ENCODE measurements around the gene ZNF222.
A peak's percentile ranks its signal among the peaks of the same experiment; 100 is the strongest.

ZNF222 gene

GRCh38 chr19:44007473-44007872 lies 17.7 kb upstream of the ZNF222 start:
- H3K27ac ChIP-seq (ENCODE audit: low read depth, low read length): no peak overlapping the region
- H3K36me3 ChIP-seq (ENCODE audit: insufficient read depth, low read length): peaks cover 51% of the 10 kb centered on the region
- H3K27me3 ChIP-seq (ENCODE audit: control insufficient read depth in 1 of 2, insufficient read depth in 2 of 2, low read length in 2 of 2): no peaks in the 10 kb centered on the region
- peaks cover 9% of the 10 kb centered on the region for H3K4me1 ChIP-seq (ENCODE audit: insufficient read depth, low read length)
- H3K9ac ChIP-seq (ENCODE audit: low read length): no peak overlapping the region
- H3K4me3 ChIP-seq (ENCODE audit: low read depth in 1 of 2, low read length in 2 of 2): no peak overlapping the region
- peaks cover 55% of the 10 kb centered on the region for H3K9me3 ChIP-seq (ENCODE audit: low read length)

GRCh38 chr19:44010468-44010867 lies 14.7 kb upstream of the ZNF222 start:
- Histone ChIP-seq H3K4me1 (ENCODE audit: insufficient read depth, low read length) (no peaks in the 10 kb centered on the region), H3K27ac (ENCODE audit: low read depth, low read length) (no peak overlapping the region), H3K9me3 (ENCODE audit: low read length) (peaks cover 59% of the 10 kb centered on the region), H3K4me3 (ENCODE audit: low read depth in 1 of 2, low read length in 2 of 2) (peak overlapping the region in 1 of 2 donors; percentile 35), H3K36me3 (ENCODE audit: insufficient read depth, low read length) (peaks cover 51% of the 10 kb centered on the region), H3K27me3 (ENCODE audit: control insufficient read depth in 1 of 2, insufficient read depth in 2 of 2, low read length in 2 of 2) (no peaks in the 10 kb centered on the region), H3K9ac (ENCODE audit: low read length) (no peak overlapping the region)

- H3K4me1 ChIP-seq (ENCODE audit: insufficient read depth, low read length): no peaks in the 10 kb centered on the region
- H3K36me3 ChIP-seq (ENCODE audit: insufficient read depth, low read length): no peaks in the 10 kb centered on the region
- no peaks in the 10 kb centered on the region for H3K9me3 ChIP-seq (ENCODE audit: low read length)
- no peak overlapping the region for H3K4me3 ChIP-seq (ENCODE audit: low read depth in 1 of 2, low read length in 2 of 2)
- no peaks in the 10 kb centered on the region for H3K27me3 ChIP-seq (ENCODE audit: control insufficient read depth in 1 of 2, insufficient read depth in 2 of 2, low read length in 2 of 2)
- no peak overlapping the region for H3K9ac ChIP-seq (ENCODE audit: low read length)
- H3K27ac ChIP-seq (ENCODE audit: low read depth, low read length): no peak overlapping the region
Observed at GRCh38 chr19:44019498-44019897, 5.7 kb upstream of the ZNF222 start.

GRCh38 chr19:44021221-44021620 lies 4.0 kb upstream of the ZNF222 start:
- peaks cover 11% of the 10 kb centered on the region for H3K4me1 ChIP-seq (ENCODE audit: insufficient read depth, low read length)
- no peaks in the 10 kb centered on the region for H3K9me3 ChIP-seq (ENCODE audit: low read length)
- H3K9ac ChIP-seq (ENCODE audit: low read length): no peak overlapping the region
- no peaks in the 10 kb centered on the region for H3K27me3 ChIP-seq (ENCODE audit: control insufficient read depth in 1 of 2, insufficient read depth in 2 of 2, low read length in 2 of 2)
- no peak overlapping the region for H3K27ac ChIP-seq (ENCODE audit: low read depth, low read length)
- no peak overlapping the region for H3K4me3 ChIP-seq (ENCODE audit: low read depth in 1 of 2, low read length in 2 of 2)
- no peaks in the 10 kb centered on the region for H3K36me3 ChIP-seq (ENCODE audit: insufficient read depth, low read length)

GRCh38 chr19:44024900-44025216 lies 321 bp upstream of the ZNF222 start:
- Histone ChIP-seq H3K4me1 (ENCODE audit: insufficient read depth, low read length) (peaks cover 11% of the 10 kb centered on the region), H3K9me3 (ENCODE audit: low read length) (peaks cover 22% of the 10 kb centered on the region), H3K9ac (ENCODE audit: low read length) (peak overlapping the region; percentile 59), H3K27ac (ENCODE audit: low read depth, low read length) (peak overlapping the region; percentile 57), H3K36me3 (ENCODE audit: insufficient read depth, low read length) (peaks cover 30% of the 10 kb centered on the region), H3K27me3 (ENCODE audit: control insufficient read depth in 1 of 2, insufficient read depth in 2 of 2, low read length in 2 of 2) (no peaks in the 10 kb centered on the region), H3K4me3 (ENCODE audit: low read depth in 1 of 2, low read length in 2 of 2) (peak overlapping the region; percentile 60 to 69)

GRCh38 chr19:44026622-44027021 lies 1.4 kb downstream of the ZNF222 start:
- H3K27me3 ChIP-seq (ENCODE audit: control insufficient read depth in 1 of 2, insufficient read depth in 2 of 2, low read length in 2 of 2): no peaks in the 10 kb centered on the region
- H3K9ac ChIP-seq (ENCODE audit: low read length): no peak overlapping the region
- H3K27ac ChIP-seq (ENCODE audit: low read depth, low read length): no peak overlapping the region
- peaks cover 44% of the 10 kb centered on the region for H3K36me3 ChIP-seq (ENCODE audit: insufficient read depth, low read length)
- no peak overlapping the region for H3K4me3 ChIP-seq (ENCODE audit: low read depth in 1 of 2, low read length in 2 of 2)
- H3K9me3 ChIP-seq (ENCODE audit: low read length): peaks cover 33% of the 10 kb centered on the region
- peaks cover 11% of the 10 kb centered on the region for H3K4me1 ChIP-seq (ENCODE audit: insufficient read depth, low read length)

- Histone ChIP-seq H3K9ac (ENCODE audit: low read length) (no peak overlapping the region), H3K27ac (ENCODE audit: low read depth, low read length) (no peak overlapping the region), H3K27me3 (ENCODE audit: control insufficient read depth in 1 of 2, insufficient read depth in 2 of 2, low read length in 2 of 2) (no peaks in the 10 kb centered on the region), H3K36me3 (ENCODE audit: insufficient read depth, low read length) (peaks cover 53% of the 10 kb centered on the region), H3K4me3 (ENCODE audit: low read depth in 1 of 2, low read length in 2 of 2) (peak overlapping the region in 1 of 2 donors; percentile 48), H3K9me3 (ENCODE audit: low read length) (peaks cover 66% of the 10 kb centered on the region), H3K4me1 (ENCODE audit: insufficient read depth, low read length) (no peaks in the 10 kb centered on the region)
Observed at GRCh38 chr19:44032001-44032610, 6.9 kb downstream of the ZNF222 start.

- Histone ChIP-seq H3K4me1 (ENCODE audit: insufficient read depth, low read length) (no peaks in the 10 kb centered on the region), H3K4me3 (ENCODE audit: low read depth in 1 of 2, low read length in 2 of 2) (no peak overlapping the region), H3K9ac (ENCODE audit: low read length) (no peak overlapping the region), H3K36me3 (ENCODE audit: insufficient read depth, low read length) (no peaks in the 10 kb centered on the region), H3K27me3 (ENCODE audit: control insufficient read depth in 1 of 2, insufficient read depth in 2 of 2, low read length in 2 of 2) (no peaks in the 10 kb centered on the region), H3K27ac (ENCODE audit: low read depth, low read length) (no peak overlapping the region), H3K9me3 (ENCODE audit: low read length) (no peaks in the 10 kb centered on the region)
Observed at GRCh38 chr19:44042147-44042546, 17.0 kb downstream of the ZNF222 start.

- Histone ChIP-seq H3K4me3 (ENCODE audit: low read depth in 1 of 2, low read length in 2 of 2) (peak overlapping the region; percentile 72 to 90), H3K9ac (ENCODE audit: low read length) (no peak overlapping the region), H3K27me3 (ENCODE audit: control insufficient read depth in 1 of 2, insufficient read depth in 2 of 2, low read length in 2 of 2) (peaks cover 0 to 8% of the 10 kb centered on the region in 2 donors), H3K9me3 (ENCODE audit: low read length) (peaks cover 5% of the 10 kb centered on the region), H3K27ac (ENCODE audit: low read depth, low read length) (peak overlapping the region; percentile 70), H3K4me1 (ENCODE audit: insufficient read depth, low read length) (peaks cover 17% of the 10 kb centered on the region), H3K36me3 (ENCODE audit: insufficient read depth, low read length) (peaks cover 11% of the 10 kb centered on the region)
Observed at GRCh38 chr19:44050740-44051649, 25.8 kb downstream of the ZNF222 start.

- H3K27ac ChIP-seq (ENCODE audit: low read depth, low read length): peak within 1 kb of the TSS; percentile 70
- peaks cover 17% of the 10 kb centered on the region for H3K4me1 ChIP-seq (ENCODE audit: insufficient read depth, low read length)
- peak within 1 kb of the TSS; percentile 58 for H3K9ac ChIP-seq (ENCODE audit: low read length)
- H3K9me3 ChIP-seq (ENCODE audit: low read length): peaks cover 5% of the 10 kb centered on the region
- H3K27me3 ChIP-seq (ENCODE audit: control insufficient read depth in 1 of 2, insufficient read depth in 2 of 2, low read length in 2 of 2): peaks cover 0 to 8% of the 10 kb centered on the region in 2 donors
- peaks cover 15% of the 10 kb centered on the region for H3K36me3 ChIP-seq (ENCODE audit: insufficient read depth, low read length)
- peak within 1 kb of the TSS; percentile 72 to 90 for H3K4me3 ChIP-seq (ENCODE audit: low read depth in 1 of 2, low read length in 2 of 2)
Observed at GRCh38 chr19:44051650-44052402, 26.6 kb downstream of the ZNF222 start, which contains the start of gene ZNF223. TSS of gene ZNF223 (plus strand) at chr19:44052036. CDS start at chr19:44055177, 3,141 bp downstream.

GRCh38 chr19:44055870-44056269 lies 30.7 kb downstream of the ZNF222 start:
- H3K9me3 ChIP-seq (ENCODE audit: low read length): peaks cover 7% of the 10 kb centered on the region
- no peak overlapping the region for H3K27ac ChIP-seq (ENCODE audit: low read depth, low read length)
- H3K4me1 ChIP-seq (ENCODE audit: insufficient read depth, low read length): peaks cover 17% of the 10 kb centered on the region
- H3K9ac ChIP-seq (ENCODE audit: low read length): no peak overlapping the region
- peaks cover 0 to 3% of the 10 kb centered on the region in 2 donors for H3K27me3 ChIP-seq (ENCODE audit: control insufficient read depth in 1 of 2, insufficient read depth in 2 of 2, low read length in 2 of 2)
- H3K36me3 ChIP-seq (ENCODE audit: insufficient read depth, low read length): peaks cover 46% of the 10 kb centered on the region
- no peak overlapping the region for H3K4me3 ChIP-seq (ENCODE audit: low read depth in 1 of 2, low read length in 2 of 2)

Measured in muscle layer of colon (tissue), 2 donors.